Esophagus squamous epithelium (tissue), 5 donors: ENCODE results near the gene BLVRA. TPM values are rescaled to one million over a fixed set of nuclear protein-coding genes. Genes with fewer than 3 reads are reported as not detected.
A peak's percentile ranks its signal among the peaks of the same experiment; 100 is the strongest.
"Not testable (repeated sequence)": the region's sequence is repeated elsewhere in the genome, so short reads cannot be mapped to it uniquely, and the experiment has no call there.

Experiments used
- DNase-seq: peaks from one replicate; lab custom pipeline; 2025; lab: John Stamatoyannopoulos, UW
- H3K27ac ChIP-seq, 4 donors: fragments of 200-600 bp; sonication (generic); one replicate each; pipeline ENCODE4 v1.5.1; 2016 to 2019; ENCODE audit warnings: mild to moderate bottlenecking in 1 of 4
- H3K27me3 ChIP-seq, 4 donors: fragments of 200-600 bp; sonication (generic); 1 replicate in 3 of 4; 2 replicates in 1 of 4; pipeline versions ENCODE4 v1.5.1 to v1.6.0; 2017 to 2021; ENCODE audit warnings: antibody characterized with exemption in 1 of 4
- H3K36me3 ChIP-seq, 3 donors: fragments of 200-600 bp; sonication (generic); one replicate each; pipeline ENCODE4 v1.5.1; 2016 to 2019
- H3K4me1 ChIP-seq, 3 donors: fragments of 200-600 bp; sonication (generic); one replicate each; pipeline ENCODE4 v1.5.1; 2017 to 2019
- H3K4me3 ChIP-seq, 4 donors: fragments of 200-600 bp; sonication (generic); 1 replicate in 3 of 4; 2 replicates in 1 of 4; pipeline ENCODE4 v1.5.1; 2016 to 2019; ENCODE audit warnings: mild to moderate bottlenecking in 2 of 4, moderate library complexity in 1 of 4
- H3K9me3 ChIP-seq, 3 donors: fragments of 200-600 bp; sonication (generic); one replicate each; pipeline ENCODE4 v1.5.1; 2016 to 2019
- CTCF ChIP-seq, 6 experiments: fragments of 450-650 bp in 4 of 6; fragments of 200-600 bp in 2 of 6; sonication (generic) in 2 of 6; IDR thresholded peaks; one replicate each; pipeline ENCODE4 v1.5.1; 2016 to 2019; ENCODE audit warnings: antibody characterized with exemption in 6 of 6, mild to moderate bottlenecking in 4 of 6, moderate library complexity in 4 of 6
- POLR2A ChIP-seq, 4 donors: fragments of 450-650 bp; IDR thresholded peaks; one replicate each; pipeline ENCODE4 v1.6.1; 2017; ENCODE audit warnings: antibody characterized with exemption in 4 of 4, mild to moderate bottlenecking in 4 of 4, moderate library complexity in 3 of 4
- WGBS, 2 donors: methylation state at CpG; one replicate each; pipeline ENCODE4 v1.1.5; 2018; 5-methylcytosine and 5-hydroxymethylcytosine counted together
- intact Hi-C: fragments of 100-400 bp; cut with DNase I; formaldehyde crosslinking; loops from one replicate; pipeline ENCODE4 v1.15.0; 2022
- total RNA-seq, 4 donors: library from RNA; depleted of rRNA; stranded (reverse); fragments of >200 nt; gene quantifications; one replicate each; pipeline ENCODE4 v1.1.0, GENCODE V29; 2016
- donor health status: DM: yes; HTN: yes; CAD: no.

BLVRA gene
- total RNA-seq, 4 donors from 2014 or later: 34.2 to 83.2 (median 60.4) TPM

DNA sequence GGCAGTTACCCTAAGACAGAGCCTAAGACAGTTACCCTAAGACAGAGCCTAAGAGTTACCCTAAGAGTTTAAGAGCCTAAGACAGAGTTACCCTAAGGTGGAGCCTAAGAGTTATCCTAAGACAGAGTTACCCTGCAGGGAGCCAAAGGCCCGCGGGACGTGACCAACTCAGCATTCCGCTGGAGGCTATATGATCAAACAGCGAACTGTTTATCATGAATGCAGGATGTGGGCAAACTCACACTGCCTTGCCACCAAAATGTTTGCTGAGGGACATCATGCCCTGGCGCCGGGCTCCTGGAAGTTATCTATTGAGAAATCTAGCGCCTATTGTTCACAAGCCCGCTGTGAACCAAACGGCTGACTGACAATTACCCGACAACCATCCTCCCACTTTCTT, 49.9 kb downstream of the BLVRA start:
- Histone ChIP-seq H3K4me1 (no peaks in the 10 kb centered on the region), H3K9me3 (no peaks in the 10 kb centered on the region), H3K36me3 (peaks cover 7 to 65% (median 23%) of the 10 kb centered on the region in 3 donors), H3K4me3 (no peak overlapping the region), H3K27ac (no peak overlapping the region), H3K27me3 (no peaks in the 10 kb centered on the region)
- intact Hi-C loops: no loop called here
- TF ChIP-seq CTCF (IDR thresholded peaks at IDR 0.05) (no peak), POLR2A (IDR thresholded peaks at IDR 0.05) (no peak)
- no peak for DNase-seq
- whole genome bisulfite sequencing, 2 donors: 80 to 83% methylated on average over 9 to 11 of the region's 11 CpGs

DNA sequence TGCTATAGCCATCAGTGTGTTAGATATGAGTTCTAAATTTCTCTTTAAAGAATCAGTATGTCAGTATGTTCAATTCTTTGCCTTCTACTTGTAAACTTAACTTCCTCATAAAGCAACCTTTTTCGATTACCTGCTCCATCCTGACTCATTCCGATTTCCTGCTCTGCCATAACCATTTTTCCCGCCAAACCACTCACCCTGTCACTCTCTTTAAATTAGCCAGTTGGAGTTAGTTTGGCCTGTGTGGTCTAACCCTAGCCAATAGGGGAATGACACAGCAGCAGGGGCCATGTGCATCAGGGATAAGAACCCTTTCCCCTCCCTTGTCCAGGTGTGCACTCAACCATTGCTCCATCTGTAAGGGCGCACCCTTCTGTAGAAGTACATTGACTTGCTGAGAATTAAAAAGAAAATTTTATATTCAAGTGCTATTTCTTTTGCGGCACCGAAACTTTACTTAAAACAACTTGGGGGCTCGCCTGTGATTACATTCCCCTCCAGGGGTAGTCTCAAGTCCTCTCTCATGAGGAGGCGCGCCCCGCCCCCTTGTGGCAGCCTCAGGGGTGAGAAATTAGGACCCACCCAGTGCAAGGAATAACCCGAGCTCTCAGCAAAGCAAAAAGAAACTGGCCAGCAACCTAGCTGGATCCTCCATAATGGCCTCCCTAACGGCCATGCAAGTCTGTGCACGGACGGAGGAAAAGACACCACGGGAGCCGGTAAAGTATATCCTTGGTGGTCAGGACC, 51.9 kb downstream of the BLVRA start:
- WGBS, 2 donors: 78 to 81% methylated on average over 15 to 16 of the region's 16 CpGs
- intact Hi-C loops, DNase-seq, H3K9me3 ChIP-seq, H3K4me3 ChIP-seq, H3K4me1 ChIP-seq, H3K27ac ChIP-seq: not testable (repeated sequence)
- peaks cover 0 to 13% (median 0%) of the 10 kb centered on the region in 4 donors for H3K27me3 ChIP-seq
- H3K36me3 ChIP-seq: peaks cover 7 to 45% (median 9%) of the 10 kb centered on the region in 3 donors
- peak in 3 of 6 experiments; percentile 10 to 38 (median 19) for TF ChIP-seq CTCF (IDR thresholded peaks at IDR 0.05)

DNA sequence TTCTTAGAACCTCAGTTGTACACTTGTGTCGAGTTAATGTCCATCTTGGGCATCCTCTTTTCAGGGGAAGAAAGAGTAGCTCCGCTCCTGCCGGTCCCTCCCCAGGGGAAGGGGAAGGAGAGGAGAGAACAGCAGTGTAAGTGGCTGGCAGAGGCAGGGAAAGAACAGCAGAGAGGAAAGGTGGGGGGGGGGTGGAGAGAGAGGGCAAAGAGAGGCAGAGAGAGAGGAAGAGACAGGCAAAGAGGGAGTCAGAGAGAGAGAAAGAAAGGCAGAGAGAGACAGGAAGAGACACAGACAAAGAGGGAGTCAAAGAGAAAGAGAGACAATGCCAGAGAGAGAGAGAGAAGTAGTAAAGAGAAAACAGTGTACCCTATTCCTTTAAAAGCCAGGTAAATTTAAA, 56.9 kb downstream of the BLVRA start:
- intact Hi-C loops: no loop called here
- Histone ChIP-seq H3K4me1 (no peaks in the 10 kb centered on the region), H3K27me3 (peaks cover 0 to 13% (median 0%) of the 10 kb centered on the region in 4 donors), H3K4me3 (no peak overlapping the region), H3K9me3 (no peaks in the 10 kb centered on the region), H3K36me3 (no peaks in the 10 kb centered on the region), H3K27ac (no peak overlapping the region)
- 49 to 79% methylated on average over 3 of the region's 3 CpGs for WGBS, 2 donors
- no peak for DNase-seq
- TF ChIP-seq POLR2A (IDR thresholded peaks at IDR 0.05) (no peak), CTCF (IDR thresholded peaks at IDR 0.05) (no peak)

- H3K9me3 ChIP-seq, intact Hi-C loops, H3K36me3 ChIP-seq, H3K4me1 ChIP-seq, DNase-seq, H3K4me3 ChIP-seq, H3K27ac ChIP-seq: not testable (repeated sequence)
- WGBS, 2 donors: 50 to 51% methylated on average over 2 of the region's 2 CpGs
- H3K27me3 ChIP-seq: peaks cover 0 to 13% (median 0%) of the 10 kb centered on the region in 4 donors
These were observed 57.7 kb downstream of the BLVRA start for GRCh38 chr7:43816046-43816797.

GRCh38 chr7:43823425-43823824, 64.9 kb downstream of the BLVRA start:
- H3K9me3 ChIP-seq, H3K4me3 ChIP-seq, intact Hi-C loops, H3K4me1 ChIP-seq, H3K36me3 ChIP-seq, DNase-seq, H3K27ac ChIP-seq: not testable (repeated sequence)
- 85 to 91% methylated on average over 7 of the region's 7 CpGs for WGBS, 2 donors
- peaks cover 0 to 18% (median 0%) of the 10 kb centered on the region in 4 donors for H3K27me3 ChIP-seq

GRCh38 chr7:43823941-43824340, 65.5 kb downstream of the BLVRA start:
- 83 to 89% methylated on average over 6 of the region's 6 CpGs for WGBS, 2 donors

DNA sequence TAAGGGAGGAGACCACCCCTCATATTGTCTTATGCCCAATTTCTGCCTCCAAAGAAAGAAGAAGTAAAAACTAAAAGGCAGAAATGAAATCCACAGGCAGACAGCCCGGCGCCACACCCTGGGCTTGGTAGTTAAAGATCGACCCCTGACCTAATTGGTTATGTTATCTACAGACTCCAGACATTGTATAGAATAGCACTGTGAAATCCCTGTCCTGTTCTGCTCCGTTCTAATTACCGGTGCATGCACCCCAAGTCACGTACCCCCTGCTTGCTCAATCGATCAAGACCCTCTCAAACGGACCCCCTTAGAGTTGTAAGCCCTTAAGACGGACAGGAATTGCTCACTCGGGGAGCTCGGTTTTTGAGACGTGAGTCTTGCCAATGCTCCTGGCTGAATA, 66.0 kb downstream of the BLVRA start:
- intact Hi-C loops, H3K27ac ChIP-seq: not testable (repeated sequence)
- WGBS, 2 donors: 68 to 78% methylated on average over 12 of the region's 12 CpGs

More at GRCh38 chr7:43823941-43824340, 65.5 kb downstream of the BLVRA start:
- Histone ChIP-seq H3K27me3 (peaks cover 0 to 19% (median 0%) of the 10 kb centered on the region in 4 donors), H3K9me3 (no peaks in the 10 kb centered on the region), H3K27ac (no peak overlapping the region), H3K4me1 (no peaks in the 10 kb centered on the region), H3K36me3 (no peaks in the 10 kb centered on the region), H3K4me3 (no peak overlapping the region)
- intact Hi-C loops: no loop called here
- DNase-seq: no peak
- TF ChIP-seq POLR2A (IDR thresholded peaks at IDR 0.05): no peak
- TF ChIP-seq CTCF (IDR thresholded peaks at IDR 0.05): no peak

More for the DNA sequence above, 66.0 kb downstream of the BLVRA start:
- not testable (repeated sequence) for H3K4me1 ChIP-seq, H3K36me3 ChIP-seq, DNase-seq, H3K9me3 ChIP-seq, H3K4me3 ChIP-seq
- H3K27me3 ChIP-seq: peaks cover 0 to 25% (median 0%) of the 10 kb centered on the region in 4 donors
